HG03460 (cell line): ENCODE measurements around the gene CLSTN1.
A peak's percentile ranks its signal among the peaks of the same experiment; 100 is the strongest.

Experiments used
- ATAC-seq: cut with Tn5 transposase; IDR thresholded peaks from one replicate; pipeline ENCODE4 v1.9.1; 2021; ENCODE audit not compliant: unreplicated experiment

CLSTN1 gene

GRCh38 chr1:9823943-9824701, at the start of gene CLSTN1:
CLSTN1 (minus strand) TSS chr1:9823965; CDS start chr1:9823733, 232 bp downstream.
- ATAC-seq = no peak

GRCh38 chr1:9873385-9873784, 49.6 kb upstream of the CLSTN1 start:
- ATAC-seq = no peak

GRCh38 chr1:9872430-9873165, 48.8 kb upstream of the CLSTN1 start:
- no peak for ATAC-seq

- ATAC-seq = no peak
Measured at GRCh38 chr1:9871707-9872425, 48.1 kb upstream of the CLSTN1 start.

- ATAC-seq = no peak
Measured at GRCh38 chr1:9871021-9871420, 47.3 kb upstream of the CLSTN1 start.

GRCh38 chr1:9870572-9870971, 46.8 kb upstream of the CLSTN1 start:
- no peak for ATAC-seq

- ATAC-seq = no peak
Measured at GRCh38 chr1:9869831-9870251, 46.1 kb upstream of the CLSTN1 start.

- ATAC-seq = no peak
Measured at GRCh38 chr1:9868244-9868590, 44.5 kb upstream of the CLSTN1 start.

- ATAC-seq = peak; percentile 47
Measured at GRCh38 chr1:9867408-9868243, 43.9 kb upstream of the CLSTN1 start.

- ATAC-seq = no peak
Measured at GRCh38 chr1:9866836-9867235, 43.1 kb upstream of the CLSTN1 start.

- no peak for ATAC-seq
Measured at GRCh38 chr1:9865724-9866123, 42.0 kb upstream of the CLSTN1 start.

- ATAC-seq = no peak
Measured at GRCh38 chr1:9863371-9863770, 39.6 kb upstream of the CLSTN1 start.

GRCh38 chr1:9861360-9861759, 37.6 kb upstream of the CLSTN1 start:
- ATAC-seq = no peak

- no peak for ATAC-seq
Measured at GRCh38 chr1:9860887-9861286, 37.1 kb upstream of the CLSTN1 start.

GRCh38 chr1:9859281-9860014, 35.7 kb upstream of the CLSTN1 start:
- no peak for ATAC-seq

GRCh38 chr1:9858293-9859035, 34.7 kb upstream of the CLSTN1 start:
- ATAC-seq = no peak

GRCh38 chr1:9855186-9855585, 31.4 kb upstream of the CLSTN1 start:
- ATAC-seq = no peak

GRCh38 chr1:9853249-9853595, 29.5 kb upstream of the CLSTN1 start:
- no peak for ATAC-seq

- ATAC-seq = no peak
Measured at GRCh38 chr1:9852410-9853248, 28.9 kb upstream of the CLSTN1 start.
